ENCODE measurements around the gene EIF1. TPM values are rescaled to one million over a fixed set of nuclear protein-coding genes. Genes with fewer than 3 reads are reported as not detected.

The EIF1 gene
- total RNA-seq, 1 experiment from 2014 or later: 651 TPM

- no peak overlapping the region for H3K4ac ChIP-seq (ENCODE audit: low read depth, low read length)
- H3K79me2 ChIP-seq (ENCODE audit: insufficient read depth, low read length): no peaks in the 10 kb centered on the region
- no peaks in the 10 kb centered on the region for H3K9me3 Mint-ChIP-seq
- H3K36me3 Mint-ChIP-seq (ENCODE audit: insufficient read depth in 1 of 3, low read depth in 3 of 3): no peaks in the 10 kb centered on the region; a peak in 1 of 7 replicates
- TF ChIP-seq CTCF (conservative IDR thresholded peaks at IDR 0.05): no peak
- no peak overlapping the region for H2BK5ac ChIP-seq (ENCODE audit: insufficient read length, low read length)
- H2AFZ ChIP-seq (ENCODE audit: low read length): no peak overlapping the region
- no peak overlapping the region; the same call in 1 of the 2 replicates for H3K14ac ChIP-seq (ENCODE audit: insufficient read depth, low read length)
- peak overlapping the region; percentile 54 for H3K4me2 ChIP-seq (ENCODE audit: insufficient read depth, insufficient read length, low read length)
- H3K79me1 ChIP-seq (ENCODE audit: insufficient read depth, low read depth, low read length, poor library complexity, severe bottlenecking): no peaks in the 10 kb centered on the region
- H3K4me3 Mint-ChIP-seq: peak overlapping the region; percentile 68 to 87
- no CpG with 5 or more reads among the region's 40 CpGs for WGBS (ENCODE audit: extremely low coverage, insufficient read length, low lambda C conversion rate)
- H3K27ac Mint-ChIP-seq: no peak overlapping the region
- H3K9me3 ChIP-seq (ENCODE audit: control insufficient read depth, low read depth, low read length): no peaks in the 10 kb centered on the region
- no peak overlapping the region for H4K8ac ChIP-seq (replicated peaks; ENCODE audit: insufficient read length, low read depth, low read length)
- H3K27me3 ChIP-seq (ENCODE audit: insufficient read depth, low read length): peaks cover 27% of the 10 kb centered on the region; the same call in 1 of the 2 replicates
- H2BK120ac ChIP-seq (ENCODE audit: low read depth, low read length, poor library complexity, severe bottlenecking): no peak overlapping the region
- no peak overlapping the region for H3K27ac ChIP-seq (ENCODE audit: insufficient read length, low read depth, low read length)
- no peaks in the 10 kb centered on the region for H4K20me1 ChIP-seq (ENCODE audit: control insufficient read depth, insufficient read depth, insufficient read length)
- H2BK20ac ChIP-seq (ENCODE audit: low read depth, low read length, poor library complexity, severe bottlenecking): no peak overlapping the region
- H4K5ac ChIP-seq (ENCODE audit: insufficient read length, low read depth, low read length): no peak overlapping the region
- H3K4me1 ChIP-seq (ENCODE audit: insufficient read depth, low read length): no peaks in the 10 kb centered on the region
- H3K23me2 ChIP-seq (ENCODE audit: insufficient read length, low read depth, low read length, poor library complexity, severe bottlenecking): peaks cover 8% of the 10 kb centered on the region
- H4K91ac ChIP-seq (ENCODE audit: insufficient read length, low read depth, low read length): no peak overlapping the region
- H3K23ac ChIP-seq (ENCODE audit: insufficient read length, low read depth, low read length): no peak overlapping the region
- no peak overlapping the region for H2BK15ac ChIP-seq (ENCODE audit: low read depth, low read length)
- no peak overlapping the region for H3K9ac ChIP-seq (ENCODE audit: extremely low read depth, insufficient read length, low read length)
- H3K4me1 Mint-ChIP-seq: peaks cover 12 to 38% of the 10 kb centered on the region in 2 experiments
- no peak overlapping the region for H3T11ph ChIP-seq (ENCODE audit: low read length)
- H2BK12ac ChIP-seq (ENCODE audit: insufficient read length, low read depth, low read length): no peak overlapping the region
- H3K27me3 Mint-ChIP-seq (ENCODE audit: low read depth): peaks cover 80% of the 10 kb centered on the region
- no peak overlapping the region for H3K18ac ChIP-seq (ENCODE audit: insufficient read length, low read depth, low read length)
- no peak overlapping the region for H3K56ac ChIP-seq (ENCODE audit: insufficient read length, low read depth, low read length)
- DNase-seq: peak; percentile 49
- H2AK5ac ChIP-seq (ENCODE audit: insufficient read length, low read length): no peak overlapping the region
Observed at GRCh38 chr17:41733348-41734138, 44.9 kb downstream of the EIF1 start.
